ENCODE measurements around the gene TRPM3.

- TF ChIP-seq CTCF (IDR thresholded peaks at IDR 0.05; ENCODE audit: insufficient read depth, low read length) (no peak), POLR2AphosphoS5 (IDR thresholded peaks at IDR 0.05; ENCODE audit: low read depth) (no peak)
Measured at GRCh38 chr9:71145179-71145578, 23.8 kb upstream of the TRPM3 start.
